Measurements from ENCODE around the gene TOM1L2.

TOM1L2 gene

DNA sequence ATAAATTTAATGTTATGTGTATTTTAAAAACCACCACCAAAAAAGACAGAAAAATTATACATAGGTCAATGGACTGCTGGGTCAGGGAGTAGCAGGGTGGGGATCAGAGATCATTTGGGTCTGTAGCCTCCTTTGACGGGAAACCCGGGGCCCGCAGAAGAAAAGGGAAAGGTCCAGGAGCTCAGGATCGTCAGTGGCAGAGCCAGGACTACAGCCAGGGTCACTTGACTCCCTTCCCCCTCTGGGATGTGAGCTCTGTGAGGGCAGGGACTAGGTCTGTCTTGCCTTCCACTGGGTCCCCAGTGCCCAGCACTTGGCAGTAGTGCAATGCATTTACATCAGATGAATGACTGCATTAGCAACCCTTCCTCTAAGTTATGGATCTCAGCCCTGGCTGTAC is 62.1 kb downstream of the TOM1L2 start:
- in situ Hi-C loops (cut with MboI; ENCODE audit: low sequenced_read_pairs), result no loop called here
- no peaks in the 10 kb centered on the region for H3K36me3 ChIP-seq (replicated peaks)
- peaks cover 11% of the 10 kb centered on the region for H3K4me1 ChIP-seq
- H3K9me3 ChIP-seq, result no peaks in the 10 kb centered on the region
- no peaks in the 10 kb centered on the region for H3K27me3 ChIP-seq (ENCODE audit: low read depth)
- H3K4me3 ChIP-seq, result no peak overlapping the region
- DNase-seq (ENCODE audit: low spot score in 2 of 2), result no peak

DNA sequence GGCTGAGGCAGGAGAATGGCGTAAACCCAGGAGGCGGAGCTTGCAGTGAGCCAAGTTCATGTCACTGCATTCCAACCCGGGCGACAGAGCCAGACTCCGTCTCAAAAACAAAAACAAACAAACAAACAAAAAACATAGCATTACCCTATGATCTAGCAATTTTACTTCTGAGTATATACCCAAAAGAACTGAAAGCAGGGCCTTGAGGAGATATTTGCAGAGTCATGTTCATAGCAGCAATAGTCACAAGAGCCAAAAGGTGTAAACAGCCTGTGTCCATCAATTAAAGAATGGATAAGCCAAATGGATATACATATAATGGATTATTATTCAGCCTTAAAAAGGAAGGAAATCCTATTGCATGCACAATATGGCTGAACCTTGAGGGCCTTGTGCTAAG is 63.1 kb downstream of the TOM1L2 start:
- Histone ChIP-seq H3K4me3 (no peak overlapping the region), H3K36me3 (replicated peaks) (no peaks in the 10 kb centered on the region), H3K4me1 (peaks cover 6% of the 10 kb centered on the region), H3K9me3 (no peaks in the 10 kb centered on the region), H3K27me3 (ENCODE audit: low read depth) (no peaks in the 10 kb centered on the region)
- in situ Hi-C loops (cut with MboI; ENCODE audit: low sequenced_read_pairs), result no loop called here
- no peak for DNase-seq (ENCODE audit: low spot score in 2 of 2)

DNA sequence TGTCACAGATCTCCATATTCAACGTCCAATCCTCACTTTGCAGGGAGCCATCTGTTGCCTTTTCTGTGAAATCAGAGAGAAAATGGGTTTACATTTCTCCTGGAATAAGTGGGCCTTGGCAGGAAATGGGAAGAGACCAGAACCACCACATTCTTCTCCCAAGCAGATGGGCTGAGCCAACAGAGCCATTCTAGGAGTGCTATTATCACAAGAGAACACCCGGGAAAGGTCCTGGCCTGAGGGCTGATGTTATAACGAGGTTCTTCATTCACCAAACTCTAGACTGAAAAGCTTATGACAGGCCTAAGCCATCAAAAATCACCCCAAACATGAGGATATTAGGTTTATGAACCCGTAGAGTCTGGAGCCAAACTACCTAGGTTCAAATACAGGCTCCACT is 64.7 kb downstream of the TOM1L2 start:
- no peaks in the 10 kb centered on the region for H3K9me3 ChIP-seq
- no peaks in the 10 kb centered on the region for H3K36me3 ChIP-seq (replicated peaks)
- H3K27me3 ChIP-seq (ENCODE audit: low read depth), result no peaks in the 10 kb centered on the region
- in situ Hi-C loops (cut with MboI; ENCODE audit: low sequenced_read_pairs), result no loop called here
- no peaks in the 10 kb centered on the region for H3K4me1 ChIP-seq
- no peak overlapping the region for H3K4me3 ChIP-seq
- DNase-seq (ENCODE audit: low spot score in 2 of 2), result no peak

DNA sequence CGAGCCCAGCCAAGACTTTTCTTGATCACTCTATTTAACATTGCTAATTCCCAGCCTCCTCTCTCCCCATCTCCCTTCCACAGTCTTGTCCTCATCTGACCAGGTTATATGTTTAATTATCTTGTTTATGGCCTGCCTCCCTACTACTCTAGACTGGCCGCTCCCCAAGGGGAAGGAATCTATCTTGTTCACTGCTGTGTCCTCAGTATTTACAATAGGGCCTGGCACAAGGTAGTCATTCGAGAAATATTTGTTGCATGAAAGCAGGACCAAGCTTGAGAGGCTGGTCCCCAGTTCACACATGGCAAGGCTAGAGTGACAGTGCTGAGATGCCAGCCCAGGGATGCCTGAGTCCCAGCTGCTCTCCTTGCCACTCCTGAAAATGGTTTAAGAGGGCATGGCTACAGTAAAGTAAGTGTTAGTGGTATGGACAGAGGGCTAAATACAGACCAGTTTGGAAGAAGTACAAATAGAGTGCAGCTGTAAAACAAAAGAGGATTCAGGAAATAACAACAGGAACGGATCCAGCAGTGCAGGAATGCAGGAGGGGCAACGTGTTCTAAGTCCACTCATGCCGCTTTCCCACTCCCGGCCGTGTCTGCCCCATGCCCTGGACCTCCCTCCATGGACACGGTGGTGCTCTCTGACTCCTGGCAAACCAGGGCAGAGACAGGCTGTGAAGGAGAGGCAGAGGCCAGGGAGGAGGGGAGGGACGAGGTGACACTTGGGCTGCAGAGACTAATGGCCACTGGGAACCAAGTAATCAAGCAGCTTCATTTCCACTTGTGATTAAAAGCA is 65.6 kb downstream of the TOM1L2 start:
- in situ Hi-C loops (cut with MboI; ENCODE audit: low sequenced_read_pairs), result no loop called here
- DNase-seq (ENCODE audit: low spot score in 2 of 2), result no peak
- no peaks in the 10 kb centered on the region for H3K36me3 ChIP-seq (replicated peaks)
- no peaks in the 10 kb centered on the region for H3K9me3 ChIP-seq
- no peak overlapping the region for H3K4me3 ChIP-seq
- no peaks in the 10 kb centered on the region for H3K27me3 ChIP-seq (ENCODE audit: low read depth)
- no peaks in the 10 kb centered on the region for H3K4me1 ChIP-seq

DNA sequence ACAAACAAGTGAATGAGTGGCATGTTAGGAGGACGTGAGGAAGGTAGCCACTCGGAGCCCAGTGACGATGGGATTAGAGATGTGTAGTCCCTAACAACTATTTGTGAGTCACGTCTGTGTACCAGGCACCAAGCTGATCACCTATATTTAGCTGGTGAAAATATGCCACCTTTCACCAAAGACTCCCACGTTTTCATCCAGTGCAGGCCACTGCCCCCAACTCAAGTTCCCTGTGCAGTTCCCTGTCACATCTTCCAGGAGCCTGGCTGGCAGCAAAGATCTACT is 67.2 kb downstream of the TOM1L2 start:
- Histone ChIP-seq H3K36me3 (replicated peaks) (no peaks in the 10 kb centered on the region), H3K4me1 (no peaks in the 10 kb centered on the region), H3K9me3 (no peaks in the 10 kb centered on the region), H3K27me3 (ENCODE audit: low read depth) (no peaks in the 10 kb centered on the region), H3K4me3 (no peak overlapping the region)
- in situ Hi-C loops (cut with MboI; ENCODE audit: low sequenced_read_pairs), result no loop called here
- no peak for DNase-seq (ENCODE audit: low spot score in 2 of 2)

GRCh38 chr17:17904166-17905035 is 67.8 kb downstream of the TOM1L2 start:
- no peaks in the 10 kb centered on the region for H3K36me3 ChIP-seq (replicated peaks)
- no peak for DNase-seq (ENCODE audit: low spot score in 2 of 2)
- in situ Hi-C loops (cut with MboI; ENCODE audit: low sequenced_read_pairs), result no loop called here

DNA sequence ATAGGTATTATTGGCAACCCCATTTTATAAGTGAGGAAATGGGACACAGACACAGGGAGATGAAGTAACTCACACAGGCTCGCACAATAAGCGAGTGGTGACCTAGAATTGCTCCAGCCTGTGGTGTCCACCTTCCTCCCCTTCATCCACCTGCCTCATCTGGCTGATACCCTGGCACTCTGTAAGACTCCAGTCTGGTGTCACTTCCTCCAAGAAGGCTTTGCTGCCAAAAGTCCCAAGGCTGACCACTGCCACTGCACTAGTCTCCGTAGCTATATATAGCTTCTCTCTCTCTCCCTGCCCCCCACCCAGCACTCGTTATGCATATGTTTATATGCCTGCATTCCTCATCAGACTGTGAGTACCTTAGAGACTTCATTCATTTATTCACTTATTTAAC is 69.3 kb downstream of the TOM1L2 start:
- H3K9me3 ChIP-seq, result no peaks in the 10 kb centered on the region
- no peak for DNase-seq (ENCODE audit: low spot score in 2 of 2)
- in situ Hi-C loops (cut with MboI; ENCODE audit: low sequenced_read_pairs), result no loop called here
- no peak overlapping the region for H3K4me3 ChIP-seq
- no peaks in the 10 kb centered on the region for H3K4me1 ChIP-seq
- no peaks in the 10 kb centered on the region for H3K36me3 ChIP-seq (replicated peaks)
- no peaks in the 10 kb centered on the region for H3K27me3 ChIP-seq (ENCODE audit: low read depth)

More at GRCh38 chr17:17904166-17905035, 67.8 kb downstream of the TOM1L2 start:
- Histone ChIP-seq H3K4me3 (no peak overlapping the region), H3K27me3 (ENCODE audit: low read depth) (no peaks in the 10 kb centered on the region), H3K9me3 (no peaks in the 10 kb centered on the region), H3K4me1 (no peaks in the 10 kb centered on the region)

DNA sequence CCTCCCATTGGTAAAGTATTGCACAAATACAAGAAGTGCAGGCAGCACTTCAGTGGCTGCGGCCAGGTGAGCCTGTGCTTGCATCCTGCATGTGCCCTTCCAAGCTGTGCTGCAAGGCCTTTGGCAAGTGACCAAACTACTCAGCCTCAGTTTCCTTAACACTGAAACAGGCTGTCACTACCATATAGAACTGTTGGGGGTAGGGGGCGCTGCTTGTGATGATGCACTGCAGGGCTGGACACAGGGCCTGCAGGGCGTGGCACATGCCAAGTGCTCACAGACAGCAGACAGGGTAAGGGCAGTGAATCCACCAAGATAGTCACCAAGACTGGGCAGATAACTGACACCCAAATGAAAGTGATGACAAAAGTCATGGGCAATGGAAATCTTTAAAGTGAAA is 69.8 kb downstream of the TOM1L2 start:
- in situ Hi-C loops (cut with MboI; ENCODE audit: low sequenced_read_pairs), result no loop called here
- DNase-seq (ENCODE audit: low spot score in 2 of 2), result no peak
- no peaks in the 10 kb centered on the region for H3K4me1 ChIP-seq
- no peaks in the 10 kb centered on the region for H3K36me3 ChIP-seq (replicated peaks)
- no peaks in the 10 kb centered on the region for H3K9me3 ChIP-seq
- no peak overlapping the region for H3K4me3 ChIP-seq
- H3K27me3 ChIP-seq (ENCODE audit: low read depth), result no peaks in the 10 kb centered on the region

DNA sequence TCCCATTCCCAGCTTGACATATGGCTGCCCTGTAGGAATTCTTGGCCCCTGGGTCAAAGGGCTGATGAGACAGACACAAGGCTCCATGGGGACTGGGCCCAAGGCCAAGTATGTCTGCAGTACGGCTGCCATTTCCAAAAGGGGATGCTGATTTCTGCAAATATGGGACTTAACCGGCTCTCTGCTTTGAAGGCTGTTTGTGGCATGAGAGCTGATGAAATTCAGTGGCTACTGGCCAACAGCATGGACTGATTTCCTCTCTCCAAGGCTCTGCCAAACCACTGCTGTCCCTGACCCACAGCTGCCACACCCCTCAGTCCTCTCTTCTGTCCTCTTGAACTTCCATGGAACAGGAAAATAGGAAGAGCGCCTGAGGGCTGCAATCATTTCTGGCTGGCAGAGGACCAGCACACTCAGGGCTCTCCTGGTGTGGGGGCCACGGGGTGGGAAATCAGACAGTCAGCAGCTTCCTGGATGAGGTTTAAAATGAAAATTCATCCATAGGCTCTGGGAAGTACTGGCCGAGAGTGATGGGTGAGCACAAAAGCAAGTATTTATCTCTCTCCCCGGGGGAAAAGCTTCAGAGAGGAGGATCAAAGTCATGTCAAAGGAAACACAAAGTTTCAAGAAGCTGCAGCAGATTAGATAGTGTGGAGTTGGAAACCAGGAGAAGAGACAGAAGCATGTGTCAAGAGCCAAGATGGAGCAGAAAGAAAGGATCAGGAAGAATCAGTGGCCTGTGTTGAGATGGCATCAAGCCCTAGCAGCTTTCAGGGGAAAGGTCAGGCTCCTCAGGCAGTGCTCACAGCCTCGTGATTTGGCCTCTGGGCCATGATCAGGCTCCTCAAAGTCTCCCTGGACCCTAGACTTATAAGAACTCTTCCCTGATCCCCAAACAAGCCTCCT is 71.3 kb downstream of the TOM1L2 start:
- H3K27me3 ChIP-seq (ENCODE audit: low read depth), result no peaks in the 10 kb centered on the region
- H3K9me3 ChIP-seq, result no peaks in the 10 kb centered on the region
- H3K36me3 ChIP-seq (replicated peaks), result no peaks in the 10 kb centered on the region
- no peak overlapping the region for H3K4me3 ChIP-seq
- no peaks in the 10 kb centered on the region for H3K4me1 ChIP-seq
- no peak for DNase-seq (ENCODE audit: low spot score in 2 of 2)
- in situ Hi-C loops (cut with MboI; ENCODE audit: low sequenced_read_pairs), result no loop called here

- H3K9me3 ChIP-seq, result no peaks in the 10 kb centered on the region
- in situ Hi-C loops (cut with MboI; ENCODE audit: low sequenced_read_pairs), result no loop called here
- H3K4me3 ChIP-seq, result no peak overlapping the region
- no peaks in the 10 kb centered on the region for H3K4me1 ChIP-seq
- DNase-seq (ENCODE audit: low spot score in 2 of 2), result no peak
- H3K27me3 ChIP-seq (ENCODE audit: low read depth), result no peaks in the 10 kb centered on the region
- no peaks in the 10 kb centered on the region for H3K36me3 ChIP-seq (replicated peaks)
These were observed 72.7 kb downstream of the TOM1L2 start for GRCh38 chr17:17899486-17899885.

DNA sequence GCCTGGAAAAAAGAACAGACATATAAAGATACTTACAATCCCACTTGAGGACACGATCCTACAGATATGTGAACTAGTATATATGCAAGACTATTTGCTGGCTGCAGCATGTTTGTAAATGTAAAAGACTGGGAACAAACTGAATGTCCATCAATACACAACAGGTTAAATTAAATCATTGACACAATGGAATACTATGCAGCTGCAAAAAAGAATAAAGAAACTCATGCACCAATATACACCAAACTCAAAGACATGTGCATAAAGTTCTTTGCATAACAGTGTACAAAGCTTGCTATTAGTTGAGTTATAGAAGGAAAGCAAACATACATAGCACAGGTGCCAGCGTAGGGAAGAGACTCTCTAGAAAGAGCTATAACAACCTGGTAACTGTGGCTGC is 73.5 kb downstream of the TOM1L2 start:
- H3K4me1 ChIP-seq, result no peaks in the 10 kb centered on the region
- no peak for DNase-seq (ENCODE audit: low spot score in 2 of 2)
- in situ Hi-C loops (cut with MboI; ENCODE audit: low sequenced_read_pairs), result no loop called here
- no peaks in the 10 kb centered on the region for H3K9me3 ChIP-seq
- no peaks in the 10 kb centered on the region for H3K36me3 ChIP-seq (replicated peaks)
- H3K27me3 ChIP-seq (ENCODE audit: low read depth), result no peaks in the 10 kb centered on the region
- H3K4me3 ChIP-seq, result no peak overlapping the region

GRCh38 chr17:17897442-17897841 is 74.8 kb downstream of the TOM1L2 start:
- in situ Hi-C loops (cut with MboI; ENCODE audit: low sequenced_read_pairs), result no loop called here
- Histone ChIP-seq H3K36me3 (replicated peaks) (no peaks in the 10 kb centered on the region), H3K27me3 (ENCODE audit: low read depth) (no peaks in the 10 kb centered on the region), H3K9me3 (no peaks in the 10 kb centered on the region), H3K4me1 (no peaks in the 10 kb centered on the region), H3K4me3 (no peak overlapping the region)
- no peak for DNase-seq (ENCODE audit: low spot score in 2 of 2)

GRCh38 chr17:17896746-17897145 is 75.5 kb downstream of the TOM1L2 start:
- in situ Hi-C loops (cut with MboI; ENCODE audit: low sequenced_read_pairs), result no loop called here
- no peaks in the 10 kb centered on the region for H3K4me1 ChIP-seq
- no peak overlapping the region for H3K4me3 ChIP-seq
- DNase-seq (ENCODE audit: low spot score in 2 of 2), result no peak
- no peaks in the 10 kb centered on the region for H3K9me3 ChIP-seq
- H3K36me3 ChIP-seq (replicated peaks), result no peaks in the 10 kb centered on the region
- no peaks in the 10 kb centered on the region for H3K27me3 ChIP-seq (ENCODE audit: low read depth)
